Calu3 (cell line): ENCODE results near the gene HPD. TPM values are rescaled to one million over a fixed set of nuclear protein-coding genes. Genes with fewer than 3 reads are reported as not detected.
A peak's percentile ranks its signal among the peaks of the same experiment; 100 is the strongest.
"Not testable (repeated sequence)": the region's sequence is repeated elsewhere in the genome, so short reads cannot be mapped to it uniquely, and the experiment has no call there.

Source experiments
- BruUV-seq: library from RNA; stranded (reverse); fragments of 400-500 nt; replicated peaks from 2 replicates; lab custom pipeline; 2021; lab: Mats Ljungman, UMichigan
- CTCF ChIA-PET: fragments of 300-600 bp; sonication (Branson Sonifier 250); formaldehyde crosslinking; loops from one replicate; lab custom pipeline; 2022; ENCODE audit warnings: antibody characterized with exemption; lab: Charles Lee
- DNase-seq: peaks from one replicate; pipeline ENCODE4 v3.0.0; 2022
- H3K27ac Mint-ChIP-seq: one replicate; pipeline ENCODE4 v1.8.0; 2022; ENCODE audit warnings: mixed read lengths; ENCODE audit not compliant: unreplicated experiment
- H3K27me3 Mint-ChIP-seq: one replicate; pipeline ENCODE4 v1.8.0; 2022; ENCODE audit warnings: mixed read lengths; ENCODE audit not compliant: unreplicated experiment
- H3K36me3 Mint-ChIP-seq: one replicate; pipeline ENCODE4 v1.8.0; 2022; ENCODE audit warnings: mild to moderate bottlenecking, moderate library complexity, mixed read lengths; ENCODE audit not compliant: insufficient read depth, unreplicated experiment
- H3K4me1 Mint-ChIP-seq: one replicate; pipeline ENCODE4 v1.8.0; 2022; ENCODE audit warnings: mild to moderate bottlenecking, low read depth, mixed read lengths; ENCODE audit not compliant: unreplicated experiment
- H3K4me3 Mint-ChIP-seq: one replicate; pipeline ENCODE4 v1.8.0; 2022; ENCODE audit warnings: mild to moderate bottlenecking, low read depth, moderate library complexity, mixed read lengths; ENCODE audit not compliant: unreplicated experiment
- H3K9me3 Mint-ChIP-seq: one replicate; pipeline ENCODE4 v1.8.0; 2022; ENCODE audit warnings: low read depth, mixed read lengths; ENCODE audit not compliant: unreplicated experiment
- CTCF ChIP-seq: fragments of 200-600 bp; IDR thresholded peaks from one replicate; pipeline ENCODE4 v1.8.0; 2022; ENCODE audit warnings: antibody characterized with exemption; ENCODE audit not compliant: unreplicated experiment
- intact Hi-C: fragments of 100-400 bp; cut with micrococcal nuclease; formaldehyde crosslinking; loops from one replicate; pipeline ENCODE4 v1.10.0; 2022; ENCODE audit not compliant: unreplicated experiment
- total RNA-seq: library from RNA; stranded (reverse); gene quantifications from 2 replicates; pipeline ENCODE4 v1.2.3, GENCODE V29; 2022

Gene HPD
- total RNA-seq, 1 experiment from 2014 or later, result not detected

GRCh38 chr12:121898287-121898686 lies 39.6 kb upstream of the HPD start:
- H3K4me1 Mint-ChIP-seq, result peaks cover 20% of the 10 kb centered on the region
- no TSS peak for BruUV-seq
- intact Hi-C loops, result no loop called here
- no peak for TF ChIP-seq CTCF
- CTCF ChIA-PET, result no interaction called here
- H3K36me3 Mint-ChIP-seq, result peaks cover 48% of the 10 kb centered on the region
- H3K27ac Mint-ChIP-seq, result no peak overlapping the region
- no peak for DNase-seq
- H3K4me3 Mint-ChIP-seq, result no peak overlapping the region
- H3K9me3 Mint-ChIP-seq, result no peaks in the 10 kb centered on the region
- H3K27me3 Mint-ChIP-seq, result no peaks in the 10 kb centered on the region

- Mint-ChIP-seq H3K27ac (no peak overlapping the region), H3K4me3 (no peak overlapping the region), H3K4me1 (peaks cover 27% of the 10 kb centered on the region), H3K36me3 (peaks cover 33% of the 10 kb centered on the region), H3K9me3 (no peaks in the 10 kb centered on the region), H3K27me3 (no peaks in the 10 kb centered on the region)
- peak; percentile 28 for TF ChIP-seq CTCF
- CTCF ChIA-PET, result interaction anchor here (1.5 kb wide), 1 partner anchor 100 kb away, joined by 13 read pairs; the partner anchor contains the start of gene RHOF
- DNase-seq, result no peak
- BruUV-seq, result no TSS peak
- intact Hi-C loops, result no loop called here
These were observed 36.0 kb upstream of the HPD start for GRCh38 chr12:121894633-121895032.

- H3K27me3 Mint-ChIP-seq, result no peaks in the 10 kb centered on the region
- peaks cover 35% of the 10 kb centered on the region for H3K36me3 Mint-ChIP-seq
- peaks cover 31% of the 10 kb centered on the region for H3K4me1 Mint-ChIP-seq
- no TSS peak for BruUV-seq
- H3K9me3 Mint-ChIP-seq, result no peaks in the 10 kb centered on the region
- intact Hi-C loops, result no loop called here
- DNase-seq, result peak; percentile 64
- H3K27ac Mint-ChIP-seq, result peak overlapping the region; percentile 43
- CTCF ChIA-PET, result interaction anchor here (0.6 to 1.5 kb wide), 6 partner anchors 8 to 373 kb away, joined by 3 to 13 read pairs (median 4); partner anchors contain the start of gene RHOF
- peak overlapping the region; percentile 4 for H3K4me3 Mint-ChIP-seq
- no peak for TF ChIP-seq CTCF
These were observed 35.4 kb upstream of the HPD start for GRCh38 chr12:121893961-121894460.

DNA sequence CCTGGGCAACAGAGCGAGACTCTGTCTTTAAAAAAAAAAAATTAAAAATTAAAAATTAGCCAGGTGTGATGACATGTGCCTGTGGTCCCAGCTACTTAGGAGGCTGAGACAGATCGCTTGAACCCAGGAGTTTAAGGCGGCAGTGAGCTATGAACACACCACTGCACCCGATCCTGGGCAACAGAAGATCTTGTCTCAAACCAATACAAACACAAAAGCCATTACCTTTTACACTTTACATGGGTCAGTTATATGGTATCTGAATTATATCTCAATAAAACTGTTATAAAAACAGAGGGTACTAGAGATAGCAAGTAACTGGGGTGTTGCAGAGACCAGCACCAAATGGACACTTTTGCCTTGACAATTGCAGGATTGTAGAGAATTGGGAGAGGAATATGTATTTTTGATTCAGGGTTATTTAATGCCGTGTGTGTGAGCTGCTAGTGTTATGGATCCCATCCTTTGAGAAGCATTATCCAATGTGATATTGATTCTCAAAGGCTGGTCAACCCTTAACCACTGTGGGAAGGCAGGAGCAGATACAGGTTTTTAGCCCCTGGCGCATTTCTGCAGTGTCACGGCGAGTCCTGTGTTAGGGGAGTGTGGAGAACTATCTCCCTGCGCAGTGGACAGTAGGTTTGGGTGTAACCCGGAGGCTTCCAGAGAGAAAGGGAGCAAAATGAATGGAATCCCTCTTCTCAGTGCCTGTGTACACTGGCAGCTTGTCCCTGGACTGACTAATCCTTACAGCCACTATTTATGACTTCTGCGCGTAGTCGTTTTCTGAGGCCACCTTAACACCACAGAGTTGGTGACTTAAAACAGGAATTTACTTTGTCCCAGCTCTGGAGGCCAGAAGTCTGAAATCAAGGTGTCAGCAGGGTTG lies 34.3 kb upstream of the HPD start:
- Mint-ChIP-seq H3K36me3 (peaks cover 45% of the 10 kb centered on the region), H3K4me1 (peaks cover 31% of the 10 kb centered on the region), H3K4me3 (no peak overlapping the region), H3K27ac (no peak overlapping the region), H3K9me3 (no peaks in the 10 kb centered on the region), H3K27me3 (no peaks in the 10 kb centered on the region)
- CTCF ChIA-PET, result interaction anchor here (0.6 to 1.5 kb wide), 5 partner anchors 10 to 374 kb away, joined by 3 to 13 read pairs (median 5); partner anchors contain the start of gene RHOF
- BruUV-seq, result no TSS peak
- no peak for TF ChIP-seq CTCF
- intact Hi-C loops, result no loop called here
- DNase-seq, result no peak

- H3K27me3 Mint-ChIP-seq, BruUV-seq, H3K9me3 Mint-ChIP-seq, intact Hi-C loops, DNase-seq: not testable (repeated sequence)
- Mint-ChIP-seq H3K4me1 (peaks cover 24% of the 10 kb centered on the region), H3K27ac (peak overlapping the region; percentile 88), H3K4me3 (peak overlapping the region; percentile 95), H3K36me3 (peaks cover 33% of the 10 kb centered on the region)
- CTCF ChIA-PET, result interaction anchor here (2.3 kb wide), 1 partner anchor 94 kb away, joined by 32 read pairs; the partner anchor contains the start of gene RHOF
These were observed 31.0 kb upstream of the HPD start for GRCh38 chr12:121889661-121890060.
